Measurements from ENCODE around the gene PRKACA.

The PRKACA gene

DNA sequence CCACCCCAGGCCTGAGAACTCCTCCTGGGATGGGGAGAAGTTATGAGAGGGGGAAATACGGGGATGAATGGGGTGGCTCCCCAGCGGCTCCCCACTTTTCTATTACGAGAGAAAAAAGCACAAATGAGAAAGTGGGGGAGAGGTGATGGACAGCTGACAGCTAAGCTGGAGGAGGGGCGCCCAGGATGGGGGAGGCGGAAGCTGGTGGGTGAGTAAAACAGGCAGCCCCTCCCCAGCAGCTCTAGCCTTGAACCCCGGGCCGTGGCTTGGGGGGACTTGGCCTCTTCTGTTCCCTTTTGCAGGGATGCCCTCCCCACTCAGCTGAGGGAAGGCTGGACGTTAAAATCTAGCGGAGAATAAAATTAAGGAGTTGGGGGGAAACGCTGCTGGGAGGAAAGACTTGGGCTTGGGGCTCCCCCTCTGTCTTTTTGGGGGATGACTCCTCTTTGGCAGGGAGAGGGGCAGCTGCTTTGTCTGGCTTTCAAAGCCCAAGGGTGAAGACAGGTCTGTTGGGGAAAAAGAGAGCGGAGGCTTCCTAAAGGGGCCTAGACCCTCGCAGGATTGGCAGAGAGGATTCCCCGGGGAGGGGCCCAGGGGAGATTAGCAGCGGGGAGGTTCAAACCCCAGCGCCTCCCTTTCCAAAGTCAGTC lies 25.6 kb downstream of the PRKACA start:
- no peak for DNase-seq

GRCh38 chr19:14091081-14091812 lies 26.3 kb downstream of the PRKACA start:
- DNase-seq, result peak; percentile 53

- peak; percentile 80 for DNase-seq
Observed at GRCh38 chr19:14090509-14091080, 27.0 kb downstream of the PRKACA start, which contains the start of gene SAMD1. Gene SAMD1, minus strand, starts transcription at chr19:14090751.

- peak; percentile 43 for DNase-seq
Observed at GRCh38 chr19:14089662-14090508, 27.7 kb downstream of the PRKACA start.

DNA sequence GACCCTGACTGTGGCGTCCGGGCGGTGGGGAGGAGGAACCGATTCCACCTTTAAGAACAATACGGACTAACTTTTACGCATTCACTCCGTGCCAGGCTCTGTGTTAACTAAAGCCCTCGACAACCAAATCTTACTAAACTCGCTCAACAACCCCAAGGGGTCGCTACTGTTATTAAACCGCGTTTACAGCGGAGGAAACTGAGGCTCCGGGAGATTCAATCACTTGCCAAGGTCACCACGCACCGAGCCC lies 28.2 kb downstream of the PRKACA start:
- no peak for DNase-seq

DNA sequence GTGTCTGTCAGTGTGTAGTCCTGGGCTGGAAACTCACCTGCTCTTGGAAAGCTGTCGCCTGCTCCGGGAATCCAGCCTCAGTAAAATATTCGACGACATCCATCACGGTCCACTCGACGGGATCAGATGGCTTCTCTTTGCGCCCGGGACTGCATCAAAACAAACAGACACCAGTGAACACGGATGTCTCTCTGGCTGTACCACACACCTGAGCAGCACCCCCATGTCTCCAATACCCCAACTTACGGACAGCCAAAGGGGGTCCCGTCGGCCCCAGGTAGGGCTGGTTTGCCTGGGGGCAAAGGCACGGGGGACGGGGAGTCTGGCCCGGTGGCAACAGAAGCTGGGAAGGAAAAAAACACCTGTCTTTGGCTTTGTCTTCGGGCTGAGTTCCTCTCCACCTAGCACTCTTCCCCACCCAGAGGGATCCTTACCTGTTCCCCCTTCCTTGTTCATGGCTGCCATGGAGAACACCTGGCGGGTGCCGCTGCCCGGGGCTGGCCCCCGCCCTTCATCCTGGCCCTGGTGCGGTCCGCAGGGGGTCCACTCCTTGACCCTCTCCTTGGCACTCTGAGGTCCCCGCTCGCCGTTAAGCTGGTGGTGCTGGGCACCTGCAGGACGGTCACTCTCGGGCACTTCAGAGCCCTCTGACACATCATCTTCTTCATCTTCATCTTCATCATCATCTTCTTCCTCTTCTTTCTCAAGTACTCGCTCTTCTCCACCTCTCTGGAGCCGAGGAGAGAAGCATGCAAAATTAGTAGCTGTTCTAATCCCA lies 28.7 kb downstream of the PRKACA start:
- no peak for DNase-seq

DNA sequence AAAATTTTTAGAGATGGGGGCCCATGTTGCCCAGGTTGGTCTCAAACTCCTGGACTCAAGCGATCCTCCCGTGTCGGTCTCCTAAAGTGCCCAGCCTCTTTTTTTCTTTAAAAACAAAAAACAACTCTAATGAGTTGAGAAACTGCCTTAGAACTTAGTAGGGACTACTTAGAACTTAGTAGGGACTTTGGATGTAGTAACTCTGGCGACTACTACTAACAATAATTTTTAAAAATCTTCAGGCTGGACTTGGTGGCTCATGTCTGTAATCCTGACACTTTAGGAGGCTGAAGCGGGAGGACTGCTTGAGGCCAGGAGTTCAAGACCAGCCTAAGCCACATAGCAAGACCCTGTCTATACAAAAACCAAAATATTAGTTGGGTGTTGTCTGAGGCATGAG lies 31.5 kb downstream of the PRKACA start:
- DNase-seq, result no peak

DNA sequence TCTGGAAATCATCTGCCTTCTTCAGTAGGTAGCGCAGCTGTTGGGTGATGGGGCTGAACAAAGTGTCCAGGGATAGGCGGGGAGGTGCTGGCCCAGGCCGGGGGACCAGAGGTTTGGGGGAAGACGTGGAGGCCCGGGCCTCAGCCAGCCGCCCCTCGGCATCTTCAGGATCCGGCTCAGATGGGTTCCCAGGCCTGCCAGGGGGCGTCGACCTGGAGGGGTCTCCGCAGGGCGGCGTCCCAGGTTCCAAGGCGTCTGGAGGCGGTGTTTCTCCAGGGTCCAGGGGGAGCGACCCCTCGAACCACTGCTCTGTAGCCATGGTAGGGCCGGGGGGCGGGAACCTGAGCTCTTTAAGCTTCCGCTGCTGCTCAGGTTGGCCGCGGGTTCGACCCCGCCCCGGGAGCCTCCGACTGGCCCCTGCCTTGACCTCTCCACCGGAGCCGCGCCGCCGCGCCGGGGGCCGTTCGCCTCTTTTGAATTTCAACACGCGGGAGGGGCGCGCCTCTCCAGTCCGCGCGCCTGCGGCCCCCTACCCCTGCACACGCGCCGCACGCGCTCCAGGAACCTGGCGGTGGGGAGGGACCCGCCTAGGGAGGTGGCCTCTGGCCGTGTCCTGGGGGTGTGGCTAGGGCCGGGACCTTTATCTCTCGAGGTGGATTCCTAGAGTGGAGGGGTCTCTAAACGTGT lies 32.1 kb downstream of the PRKACA start, which contains the start of gene C19orf67:
Gene C19orf67 (minus strand): TSS at position 475 of the 687 bp plus-strand sequence. CDS start 156 bp downstream, at position 319.
- DNase-seq, result no peak

- DNase-seq, result no peak
Observed at GRCh38 chr19:14082675-14082960, 34.9 kb downstream of the PRKACA start.

DNA sequence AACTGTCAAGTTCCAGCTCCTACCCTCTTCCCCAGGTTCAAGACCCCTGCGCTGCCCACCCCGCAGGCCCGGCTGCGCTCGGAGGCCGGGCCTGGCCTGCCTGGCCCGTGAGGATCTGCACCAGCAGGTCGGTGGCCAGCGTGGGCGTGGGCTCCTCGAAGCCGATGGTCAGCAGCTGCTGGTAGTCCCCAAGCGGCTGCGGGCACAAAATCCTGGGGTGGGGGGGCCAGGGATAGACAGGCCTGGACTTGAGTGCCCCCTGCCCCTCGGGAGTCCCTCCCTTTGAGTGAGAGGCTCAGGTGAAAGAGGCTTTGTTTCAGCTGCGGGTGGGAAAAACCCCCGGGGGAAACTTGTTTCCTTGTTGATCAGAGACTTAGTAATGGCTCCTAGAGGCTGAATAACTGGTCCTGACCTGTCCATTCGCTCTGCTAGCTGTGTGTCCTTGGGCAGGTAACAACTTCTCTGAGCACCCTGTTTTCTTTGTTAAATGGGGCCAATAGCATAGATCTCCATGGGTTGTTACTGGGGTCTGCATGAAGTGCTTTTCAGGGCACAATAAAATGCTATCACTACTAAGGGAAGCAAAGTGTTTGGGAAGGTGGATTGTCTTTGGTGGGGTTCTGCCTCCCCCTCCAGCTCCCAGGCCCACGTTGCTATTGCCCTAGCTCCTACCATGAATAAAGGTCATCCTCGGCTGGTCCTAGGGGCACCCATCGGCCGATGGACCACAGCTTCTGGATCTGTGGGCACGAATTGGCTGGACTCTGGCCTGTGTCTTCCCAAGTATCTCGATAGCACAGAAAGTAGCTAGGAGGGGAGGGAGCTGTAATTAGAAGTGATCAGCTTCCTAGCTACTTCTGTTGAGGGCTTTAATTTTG lies 35.5 kb downstream of the PRKACA start:
- no peak for DNase-seq

DNA sequence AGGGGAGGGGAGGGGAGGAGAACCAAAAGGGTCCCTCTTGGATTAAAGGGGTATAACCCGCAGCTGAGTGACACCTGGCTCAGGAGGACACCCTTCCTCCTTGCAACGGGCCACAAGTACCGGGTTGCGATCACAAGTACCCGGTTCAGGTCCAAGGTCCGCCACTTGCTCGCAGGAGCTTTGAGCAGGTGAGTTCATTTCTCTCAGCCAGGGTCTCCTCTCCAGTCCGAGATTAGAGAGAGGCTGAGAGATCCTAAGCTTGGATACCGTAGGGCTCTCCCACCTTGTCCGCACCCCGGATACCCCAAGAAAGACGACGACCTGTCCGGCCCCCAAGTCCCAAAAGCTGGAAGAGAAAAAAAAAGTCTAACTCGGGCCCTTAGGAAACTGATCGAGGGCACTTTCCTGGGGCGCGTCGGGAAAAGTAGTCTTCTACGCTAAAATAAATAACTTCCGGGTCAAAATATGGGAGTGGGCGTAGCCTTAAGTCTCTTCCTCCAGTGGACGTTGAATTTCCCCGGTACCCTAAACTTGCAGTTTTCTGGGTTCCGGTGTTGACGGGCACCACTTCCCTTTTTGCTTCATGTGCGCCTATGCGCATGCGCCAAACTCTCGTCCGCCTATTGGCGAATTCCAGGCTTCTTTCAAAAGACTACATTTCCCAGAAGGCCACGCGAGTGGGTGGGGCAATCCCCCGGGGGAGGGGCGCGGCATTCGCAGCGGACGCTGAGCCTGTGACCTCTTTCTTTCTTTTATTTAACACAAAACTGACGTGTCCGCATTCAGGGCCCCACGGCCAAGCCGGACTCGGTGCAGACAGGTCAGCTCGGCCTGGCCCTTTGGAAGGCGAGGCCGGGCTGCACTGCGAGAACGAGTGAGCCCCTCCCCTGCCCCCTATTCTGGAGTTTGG lies 36.4 kb downstream of the PRKACA start:
- DNase-seq, result peak; percentile 98

GRCh38 chr19:14078411-14078810 lies 39.2 kb downstream of the PRKACA start:
- DNase-seq, result no peak

- no peak for DNase-seq
Observed at GRCh38 chr19:14073925-14074838, 43.4 kb downstream of the PRKACA start.

- DNase-seq, result peak; percentile 72
Observed at GRCh38 chr19:14073261-14073924, 44.2 kb downstream of the PRKACA start.

GRCh38 chr19:14072535-14073260 lies 44.9 kb downstream of the PRKACA start, which contains the start of gene MISP3:
Gene MISP3, plus strand, starts transcription at chr19:14072786. Its CDS starts 524 bp downstream, at chr19:14073310.
- DNase-seq, result peak; percentile 20

- DNase-seq, result no peak
Observed at GRCh38 chr19:14070268-14071050, 47.1 kb downstream of the PRKACA start.

GRCh38 chr19:14066134-14066533 lies 51.4 kb downstream of the PRKACA start:
- no peak for DNase-seq
